Suprapubic skin (tissue), 4 donors: ENCODE data around the gene KRTAP5-5. TPM values are rescaled to one million over a fixed set of nuclear protein-coding genes. Genes with fewer than 3 reads are reported as not detected.

Source experiments
- DNase-seq, 2 donors: peaks; one replicate each; pipeline ENCODE4 v3.0.0-alpha.2; 2019; ENCODE audit warnings: low spot score in 2 of 2
- H3K27ac ChIP-seq: fragments of 200-600 bp; sonication (generic); one replicate; pipeline ENCODE4 v1.5.1; 2019
- H3K27me3 ChIP-seq: fragments of 200-600 bp; sonication (generic); one replicate; pipeline ENCODE4 v1.5.1; 2019
- H3K36me3 ChIP-seq: fragments of 200-600 bp; sonication (generic); one replicate; pipeline ENCODE4 v1.5.1; 2019
- H3K4me1 ChIP-seq: fragments of 200-600 bp; sonication (generic); one replicate; pipeline ENCODE4 v1.5.1; 2019
- H3K4me3 ChIP-seq: fragments of 200-600 bp; sonication (generic); one replicate; pipeline ENCODE4 v1.5.1; 2019; ENCODE audit warnings: mild to moderate bottlenecking
- H3K9me3 ChIP-seq: fragments of 200-600 bp; sonication (generic); one replicate; pipeline ENCODE4 v1.5.1; 2019
- CTCF ChIP-seq, 2 donors: fragments of 200-600 bp in 1 of 2; fragments of 450-650 bp in 1 of 2; sonication (generic) in 1 of 2; IDR thresholded peaks; one replicate each; pipeline ENCODE4 v1.5.1; 2016 to 2019; ENCODE audit warnings: antibody characterized with exemption in 2 of 2, mild to moderate bottlenecking in 1 of 2, moderate library complexity in 1 of 2
- EP300 ChIP-seq: sonication (generic); formaldehyde crosslinking; IDR thresholded peaks from one replicate; pipeline ENCODE4 v1.6.1; 2017; ENCODE audit warnings: antibody characterized with exemption
- POLR2A ChIP-seq, 2 donors: fragments of 450-650 bp; IDR thresholded peaks; one replicate each; pipeline ENCODE4 v1.6.1; 2017; ENCODE audit warnings: antibody characterized with exemption in 2 of 2, mild to moderate bottlenecking in 2 of 2, moderate library complexity in 2 of 2
- POLR2AphosphoS5 ChIP-seq, 3 donors: sonication (generic); formaldehyde crosslinking; IDR thresholded peaks; one replicate each; pipeline ENCODE4 v1.6.1; 2017; ENCODE audit warnings: antibody characterized with exemption in 3 of 3
- WGBS: methylation state at CpG from one replicate; pipeline ENCODE4 v1.1.5; 2018; 5-methylcytosine and 5-hydroxymethylcytosine counted together
- total RNA-seq, 4 donors: library from RNA; depleted of rRNA; stranded (reverse); fragments of >200 nt; gene quantifications; one replicate each; pipeline ENCODE4 v1.1.0, GENCODE V29; 2016

The KRTAP5-5 gene
- total RNA-seq, 4 donors from 2014 or later = 0.79 to 2.7 (median 1.2) TPM; not detected in 1

GRCh38 chr11:1650034-1650917 is 20.7 kb downstream of the KRTAP5-5 start:
- no peaks in the 10 kb centered on the region for H3K36me3 ChIP-seq
- no peak overlapping the region for H3K4me3 ChIP-seq
- H3K4me1 ChIP-seq = peaks cover 12% of the 10 kb centered on the region
- H3K9me3 ChIP-seq = no peaks in the 10 kb centered on the region
- DNase-seq = peak in 1 of 2 donors; percentile 66
- TF ChIP-seq CTCF (IDR thresholded peaks at IDR 0.05) = no peak
- TF ChIP-seq EP300 = no peak
- no peak for TF ChIP-seq POLR2AphosphoS5 (IDR thresholded peaks at IDR 0.05)
- TF ChIP-seq POLR2A (IDR thresholded peaks at IDR 0.05) = no peak
- 57% methylated on average over 13 of the region's 15 CpGs for WGBS
- no peak overlapping the region for H3K27ac ChIP-seq
- peaks cover 16% of the 10 kb centered on the region for H3K27me3 ChIP-seq

GRCh38 chr11:1650918-1651262 is 21.3 kb downstream of the KRTAP5-5 start:
- Histone ChIP-seq H3K9me3 (no peaks in the 10 kb centered on the region), H3K27ac (no peak overlapping the region), H3K27me3 (peaks cover 23% of the 10 kb centered on the region), H3K36me3 (no peaks in the 10 kb centered on the region), H3K4me1 (peaks cover 12% of the 10 kb centered on the region), H3K4me3 (no peak overlapping the region)
- TF ChIP-seq POLR2AphosphoS5 (IDR thresholded peaks at IDR 0.05) = no peak
- no peak for DNase-seq
- WGBS = 79% methylated on average over 5 of the region's 5 CpGs

- H3K9me3 ChIP-seq = no peaks in the 10 kb centered on the region
- TF ChIP-seq CTCF (IDR thresholded peaks at IDR 0.05) (no peak), EP300 (no peak), POLR2AphosphoS5 (IDR thresholded peaks at IDR 0.05) (no peak)
- H3K4me1 ChIP-seq = peaks cover 12% of the 10 kb centered on the region
- no peak overlapping the region for H3K4me3 ChIP-seq
- WGBS = 89% methylated on average over 7 of the region's 7 CpGs
- no peaks in the 10 kb centered on the region for H3K36me3 ChIP-seq
- H3K27ac ChIP-seq = no peak overlapping the region
- peak in 1 of 2 donors; percentile 24 for DNase-seq
- peaks cover 29% of the 10 kb centered on the region for H3K27me3 ChIP-seq
Observed at GRCh38 chr11:1651411-1651980, 21.9 kb downstream of the KRTAP5-5 start.

GRCh38 chr11:1652026-1652425 is 22.5 kb downstream of the KRTAP5-5 start:
- Histone ChIP-seq H3K27ac (no peak overlapping the region), H3K36me3 (no peaks in the 10 kb centered on the region), H3K9me3 (no peaks in the 10 kb centered on the region), H3K27me3 (peaks cover 30% of the 10 kb centered on the region), H3K4me1 (peaks cover 12% of the 10 kb centered on the region), H3K4me3 (no peak overlapping the region)
- TF ChIP-seq CTCF (IDR thresholded peaks at IDR 0.05) (no peak), POLR2AphosphoS5 (IDR thresholded peaks at IDR 0.05) (no peak)
- WGBS = 83% methylated on average over 15 of the region's 19 CpGs
- peak; percentile 55 to 65 for DNase-seq

GRCh38 chr11:1652442-1652770 is 22.8 kb downstream of the KRTAP5-5 start:
- Histone ChIP-seq H3K4me3 (no peak overlapping the region), H3K27ac (no peak overlapping the region), H3K4me1 (peaks cover 12% of the 10 kb centered on the region), H3K9me3 (no peaks in the 10 kb centered on the region), H3K36me3 (no peaks in the 10 kb centered on the region), H3K27me3 (peaks cover 30% of the 10 kb centered on the region)
- no peak for TF ChIP-seq CTCF (IDR thresholded peaks at IDR 0.05)
- TF ChIP-seq POLR2AphosphoS5 (IDR thresholded peaks at IDR 0.05) = no peak
- TF ChIP-seq EP300 = no peak
- TF ChIP-seq POLR2A (IDR thresholded peaks at IDR 0.05) = no peak
- DNase-seq = no peak
- 52% methylated on average over 20 of the region's 20 CpGs for WGBS
